Neural progenitor cell (in vitro differentiated cells): ENCODE results near the gene MSI2. TPM values are rescaled to one million over a fixed set of nuclear protein-coding genes. Genes with fewer than 3 reads are reported as not detected.
"Not testable (repeated sequence)": the region's sequence is repeated elsewhere in the genome, so short reads cannot be mapped to it uniquely, and the experiment has no call there.

Experiments
- DNase-seq: peaks from one replicate; pipeline ENCODE4 v3.0.0-alpha.2; 2016; ENCODE audit warnings: low spot score
- H2AFZ ChIP-seq: fragments of 200-600 bp; sonication (generic); replicated peaks from 2 replicates; pipeline ENCODE4 v1.6.1; 2016; ENCODE audit warnings: antibody characterized with exemption
- H3F3A ChIP-seq: fragments of 200-600 bp; sonication (generic); 2 replicates; pipeline ENCODE4 v1.6.1; 2016; ENCODE audit warnings: antibody characterized with exemption, low read depth
- H3K27ac ChIP-seq: fragments of 200-600 bp; sonication (generic); 2 replicates; pipeline ENCODE4 v1.5.1; 2016; ENCODE audit warnings: mild to moderate bottlenecking
- H3K27me3 ChIP-seq: fragments of 200-600 bp; sonication (generic); 2 replicates; pipeline ENCODE4 v1.6.1; 2016; ENCODE audit warnings: mild to moderate bottlenecking, moderate library complexity
- H3K36me3 ChIP-seq: fragments of 200-600 bp; sonication (generic); 2 replicates; pipeline ENCODE4 v1.5.1; 2016
- H3K4me1 ChIP-seq: fragments of 200-600 bp; sonication (generic); 2 replicates; pipeline ENCODE4 v1.6.1; 2016; ENCODE audit warnings: mixed run types
- H3K4me2 ChIP-seq: fragments of 200-600 bp; sonication (generic); 2 replicates; pipeline ENCODE4 v1.6.1; 2016
- H3K4me3 ChIP-seq: fragments of 200-600 bp; sonication (generic); 2 replicates; pipeline ENCODE4 v1.5.1; 2016
- H3K79me2 ChIP-seq: fragments of 200-600 bp; sonication (generic); 2 replicates; pipeline ENCODE4 v1.6.1; 2016; ENCODE audit warnings: low read depth
- H3K9ac ChIP-seq: fragments of 200-600 bp; sonication (generic); 2 replicates; pipeline ENCODE4 v1.6.1; 2016
- H3K9me3 ChIP-seq: fragments of 200-600 bp; sonication (generic); 2 replicates; pipeline ENCODE4 v1.5.1; 2016; ENCODE audit warnings: low read depth
- H4K20me1 ChIP-seq: fragments of 200-600 bp; sonication (generic); 2 replicates; pipeline ENCODE4 v1.6.1; 2016; ENCODE audit warnings: low read depth
- H3K27ac Mint-ChIP-seq: 3 replicates; pipeline ENCODE4 v1.8.0; 2021; ENCODE audit warnings: mixed read lengths
- H3K27me3 Mint-ChIP-seq: 2 replicates; pipeline ENCODE4 v1.8.0; 2022; ENCODE audit warnings: low read depth, mild to moderate bottlenecking, inconsistent platforms, moderate library complexity, mixed read lengths; ENCODE audit not compliant: insufficient read depth
- H3K36me3 Mint-ChIP-seq: 3 replicates; pipeline ENCODE4 v1.8.0; 2021; ENCODE audit warnings: mixed read lengths
- H3K4me1 Mint-ChIP-seq: 3 replicates; pipeline ENCODE4 v1.8.0; 2021; ENCODE audit warnings: mixed read lengths
- H3K4me3 Mint-ChIP-seq: 3 replicates; pipeline ENCODE4 v1.8.0; 2021; ENCODE audit warnings: mild to moderate bottlenecking, moderate library complexity, mixed read lengths
- H3K9me3 Mint-ChIP-seq: 3 replicates; pipeline ENCODE4 v1.8.0; 2020; ENCODE audit warnings: mixed read lengths
- EZH2 ChIP-seq: fragments of 200-600 bp; sonication (generic); IDR thresholded peaks from 2 replicates; pipeline ENCODE4 v1.6.1; 2017; ENCODE audit warnings: antibody characterized with exemption, mild to moderate bottlenecking, moderate library complexity
- EZH2phosphoT487 ChIP-seq: fragments of 200-600 bp; sonication (generic); IDR thresholded peaks from 2 replicates; pipeline ENCODE4 v1.6.1; 2017; ENCODE audit warnings: antibody characterized with exemption
- total RNA-seq: library from RNA; depleted of rRNA; stranded (reverse); fragments of >200 nt; gene quantifications from 2 replicates; pipeline ENCODE4 v1.2.3, GENCODE V29; 2015; ENCODE audit warnings: low replicate concordance
- TF ChIP-seq, protein P1 (sequence below): fragments of 200-600 bp; sonication (generic); IDR thresholded peaks from 2 replicates; pipeline ENCODE4 v1.5.1; 2017; ENCODE audit warnings: antibody characterized with exemption, mild to moderate bottlenecking

Gene MSI2
- total RNA-seq, 1 donor from 2014 or later: 96.9 TPM

GRCh38 chr17:57295526-57296023 lies 39.3 kb downstream of the MSI2 start:
- no peak overlapping the region for H3K27ac ChIP-seq
- no peak for DNase-seq
- TF ChIP-seq, protein P1, sequence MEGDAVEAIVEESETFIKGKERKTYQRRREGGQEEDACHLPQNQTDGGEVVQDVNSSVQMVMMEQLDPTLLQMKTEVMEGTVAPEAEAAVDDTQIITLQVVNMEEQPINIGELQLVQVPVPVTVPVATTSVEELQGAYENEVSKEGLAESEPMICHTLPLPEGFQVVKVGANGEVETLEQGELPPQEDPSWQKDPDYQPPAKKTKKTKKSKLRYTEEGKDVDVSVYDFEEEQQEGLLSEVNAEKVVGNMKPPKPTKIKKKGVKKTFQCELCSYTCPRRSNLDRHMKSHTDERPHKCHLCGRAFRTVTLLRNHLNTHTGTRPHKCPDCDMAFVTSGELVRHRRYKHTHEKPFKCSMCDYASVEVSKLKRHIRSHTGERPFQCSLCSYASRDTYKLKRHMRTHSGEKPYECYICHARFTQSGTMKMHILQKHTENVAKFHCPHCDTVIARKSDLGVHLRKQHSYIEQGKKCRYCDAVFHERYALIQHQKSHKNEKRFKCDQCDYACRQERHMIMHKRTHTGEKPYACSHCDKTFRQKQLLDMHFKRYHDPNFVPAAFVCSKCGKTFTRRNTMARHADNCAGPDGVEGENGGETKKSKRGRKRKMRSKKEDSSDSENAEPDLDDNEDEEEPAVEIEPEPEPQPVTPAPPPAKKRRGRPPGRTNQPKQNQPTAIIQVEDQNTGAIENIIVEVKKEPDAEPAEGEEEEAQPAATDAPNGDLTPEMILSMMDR: no peak
- TF ChIP-seq EZH2 (no peak), EZH2phosphoT487 (no peak)

GRCh38 chr17:57296231-57296630 lies 39.9 kb downstream of the MSI2 start:
- peak overlapping the region; percentile 89 for H3K27ac Mint-ChIP-seq

More at GRCh38 chr17:57295526-57296023, 39.3 kb downstream of the MSI2 start:
- Histone ChIP-seq H2AFZ (no peak overlapping the region), H3K9me3 (peaks cover 15% of the 10 kb centered on the region), H3F3A (no peaks in the 10 kb centered on the region), H3K4me2 (no peak overlapping the region), H3K9ac (no peak overlapping the region), H3K4me1 (peaks cover 24% of the 10 kb centered on the region), H3K4me3 (no peak overlapping the region), H3K27me3 (no peaks in the 10 kb centered on the region), H3K79me2 (peaks cover 97% of the 10 kb centered on the region), H3K36me3 (peaks cover 28% of the 10 kb centered on the region), H4K20me1 (peaks cover 45% of the 10 kb centered on the region)
- H3K9me3 Mint-ChIP-seq: peaks cover 32% of the 10 kb centered on the region
- peaks cover 63% of the 10 kb centered on the region for H3K36me3 Mint-ChIP-seq
- peaks cover 2% of the 10 kb centered on the region for H3K27me3 Mint-ChIP-seq
- H3K4me1 Mint-ChIP-seq: peaks cover 57% of the 10 kb centered on the region
- peak overlapping the region; percentile 89 for H3K27ac Mint-ChIP-seq
- H3K4me3 Mint-ChIP-seq: peak overlapping the region; percentile 44

GRCh38 chr17:57299176-57299575 lies 42.9 kb downstream of the MSI2 start:
- Histone ChIP-seq H3K9me3 (peaks cover 15% of the 10 kb centered on the region), H3K4me3 (no peak overlapping the region), H4K20me1 (peaks cover 17% of the 10 kb centered on the region), H2AFZ (no peak overlapping the region), H3K36me3 (peaks cover 31% of the 10 kb centered on the region), H3K9ac (no peak overlapping the region), H3K4me2 (no peak overlapping the region), H3K79me2 (peaks cover 100% of the 10 kb centered on the region), H3K4me1 (peaks cover 10% of the 10 kb centered on the region), H3K27me3 (no peaks in the 10 kb centered on the region), H3K27ac (no peak overlapping the region), H3F3A (no peaks in the 10 kb centered on the region)
- no peak overlapping the region for H3K4me3 Mint-ChIP-seq
- peaks cover 36% of the 10 kb centered on the region for H3K9me3 Mint-ChIP-seq
- TF ChIP-seq EZH2 (no peak), EZH2phosphoT487 (no peak)
- TF ChIP-seq, protein P1: no peak
- no peaks in the 10 kb centered on the region for H3K27me3 Mint-ChIP-seq
- peaks cover 42% of the 10 kb centered on the region for H3K4me1 Mint-ChIP-seq
- H3K36me3 Mint-ChIP-seq: peaks cover 72% of the 10 kb centered on the region
- no peak overlapping the region for H3K27ac Mint-ChIP-seq
- no peak for DNase-seq

More at GRCh38 chr17:57296231-57296630, 39.9 kb downstream of the MSI2 start:
- Mint-ChIP-seq H3K27me3 (peaks cover 2% of the 10 kb centered on the region), H3K4me3 (peak overlapping the region; percentile 20), H3K4me1 (peaks cover 50% of the 10 kb centered on the region), H3K36me3 (peaks cover 66% of the 10 kb centered on the region), H3K9me3 (peaks cover 32% of the 10 kb centered on the region)
- Histone ChIP-seq H3K79me2 (peaks cover 97% of the 10 kb centered on the region), H3K4me2 (no peak overlapping the region), H3K4me1 (peaks cover 21% of the 10 kb centered on the region), H4K20me1 (peaks cover 38% of the 10 kb centered on the region), H3K9me3 (peaks cover 15% of the 10 kb centered on the region), H3K27ac (no peak overlapping the region), H3K9ac (no peak overlapping the region), H3F3A (no peaks in the 10 kb centered on the region), H3K36me3 (peaks cover 31% of the 10 kb centered on the region), H3K27me3 (no peaks in the 10 kb centered on the region), H3K4me3 (no peak overlapping the region), H2AFZ (no peak overlapping the region)
- no peak for DNase-seq
- TF ChIP-seq EZH2: no peak
- no peak for TF ChIP-seq EZH2phosphoT487
- TF ChIP-seq, protein P1: no peak

DNA sequence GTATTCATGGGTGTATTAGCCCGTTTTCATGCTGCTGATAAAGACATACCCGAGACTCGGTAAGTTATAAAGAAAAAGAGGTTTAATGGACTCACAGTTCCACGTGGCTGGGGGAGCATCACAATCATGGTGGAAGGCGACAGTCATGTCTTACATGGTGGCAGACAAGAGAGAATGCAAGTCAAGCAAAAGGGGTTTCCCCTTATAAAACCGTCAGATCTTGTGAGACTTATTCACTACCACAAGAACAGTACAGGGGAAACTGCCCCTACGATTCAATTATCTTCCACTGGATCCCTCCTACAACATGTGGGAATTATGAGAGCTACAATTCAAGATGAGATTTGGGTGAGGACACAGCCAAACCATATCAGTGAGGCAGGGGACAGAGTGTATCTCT lies 44.3 kb downstream of the MSI2 start:
- H3K79me2 ChIP-seq: peaks cover 99% of the 10 kb centered on the region

More for the DNA sequence above, 44.3 kb downstream of the MSI2 start:
- peaks cover 35% of the 10 kb centered on the region for H3K4me1 Mint-ChIP-seq
- peaks cover 36% of the 10 kb centered on the region for H3K9me3 Mint-ChIP-seq
- not testable (repeated sequence) for H3K4me3 Mint-ChIP-seq, H3K27me3 Mint-ChIP-seq, H3K27ac ChIP-seq, H3K27ac Mint-ChIP-seq, H2AFZ ChIP-seq, H3F3A ChIP-seq, H3K4me3 ChIP-seq, H3K27me3 ChIP-seq, DNase-seq, H3K4me2 ChIP-seq, H3K9ac ChIP-seq
- Histone ChIP-seq H3K4me1 (peaks cover 17% of the 10 kb centered on the region), H3K9me3 (peaks cover 15% of the 10 kb centered on the region), H3K36me3 (peaks cover 31% of the 10 kb centered on the region), H4K20me1 (peaks cover 18% of the 10 kb centered on the region)
- H3K36me3 Mint-ChIP-seq: peaks cover 70% of the 10 kb centered on the region
